Lower leg skin (tissue), 3 donors: ENCODE data around the gene BCL2.

ENCODE experiments used
- CTCF ChIP-seq, 3 donors: fragments of 450-650 bp; IDR thresholded peaks; one replicate each; pipeline ENCODE4 v1.5.1; 2016; ENCODE audit warnings: antibody characterized with exemption in 3 of 3, mild to moderate bottlenecking in 3 of 3, moderate library complexity in 2 of 3
- POLR2A ChIP-seq, 2 donors: fragments of 450-650 bp; IDR thresholded peaks; one replicate each; pipeline ENCODE4 v1.6.1; 2016 to 2017; ENCODE audit warnings: antibody characterized with exemption in 2 of 2, mild to moderate bottlenecking in 1 of 2, moderate library complexity in 1 of 2

- TF ChIP-seq CTCF (IDR thresholded peaks at IDR 0.05) (no peak), POLR2A (IDR thresholded peaks at IDR 0.05) (no peak)
These were observed 236.5 kb downstream of the BCL2 start for GRCh38 chr18:63083020-63083531.
